GM18909 (cell line): ENCODE results near the gene CEACAM4.
"Not testable (repeated sequence)": the region's sequence is repeated elsewhere in the genome, so short reads cannot be mapped to it uniquely, and the experiment has no call there.

Experiments
- ATAC-seq: cut with Tn5 transposase; IDR thresholded peaks from one replicate; pipeline ENCODE4 v1.9.1; 2021; ENCODE audit warnings: mild to moderate bottlenecking; ENCODE audit not compliant: unreplicated experiment, poor library complexity

CEACAM4 gene

DNA sequence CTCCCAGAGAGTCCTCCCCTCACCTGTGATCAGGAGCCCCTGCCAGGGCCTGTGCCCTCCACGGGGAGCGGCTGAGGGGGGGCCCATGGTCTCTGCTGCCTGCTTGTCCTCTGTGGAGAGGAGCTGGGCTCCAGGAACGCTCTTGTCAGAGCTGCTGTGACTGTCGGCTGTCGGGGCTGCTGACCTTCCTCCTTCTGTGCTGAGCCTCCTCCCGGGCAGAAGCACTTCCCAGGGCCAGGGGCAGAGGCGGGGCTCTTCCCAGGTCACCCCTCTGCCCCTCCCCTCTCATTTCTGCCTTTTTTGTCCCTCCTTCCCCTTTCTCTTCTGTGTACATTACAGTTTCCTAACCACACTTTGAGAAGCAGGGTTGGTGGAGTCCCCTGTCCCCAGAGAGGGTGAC, at the start of gene CEACAM4:
Gene CEACAM4 (minus strand): TSS at position 198 of the 400 bp plus-strand sequence. CDS start 111 bp downstream, at position 87.
- no peak for ATAC-seq

DNA sequence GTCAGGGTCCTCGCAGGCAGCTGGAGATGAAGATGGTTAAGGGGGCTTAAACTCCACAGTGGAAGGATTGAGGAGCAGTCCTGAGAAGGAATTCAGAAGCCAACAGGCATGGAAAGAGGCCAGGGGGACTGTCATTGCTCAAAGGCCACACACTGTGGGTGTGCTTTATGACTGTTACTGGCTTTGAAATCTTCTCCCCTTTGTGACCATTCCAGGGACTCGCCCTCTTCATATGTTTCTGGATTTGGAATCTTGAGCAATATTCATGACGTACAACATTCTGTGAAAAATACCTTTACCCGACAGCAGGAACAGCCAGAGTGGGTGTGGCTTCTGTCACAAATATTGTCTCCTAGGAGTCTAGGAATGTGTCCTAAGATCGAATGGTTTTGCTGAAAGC, 44.6 kb upstream of the CEACAM4 start:
- no peak for ATAC-seq

DNA sequence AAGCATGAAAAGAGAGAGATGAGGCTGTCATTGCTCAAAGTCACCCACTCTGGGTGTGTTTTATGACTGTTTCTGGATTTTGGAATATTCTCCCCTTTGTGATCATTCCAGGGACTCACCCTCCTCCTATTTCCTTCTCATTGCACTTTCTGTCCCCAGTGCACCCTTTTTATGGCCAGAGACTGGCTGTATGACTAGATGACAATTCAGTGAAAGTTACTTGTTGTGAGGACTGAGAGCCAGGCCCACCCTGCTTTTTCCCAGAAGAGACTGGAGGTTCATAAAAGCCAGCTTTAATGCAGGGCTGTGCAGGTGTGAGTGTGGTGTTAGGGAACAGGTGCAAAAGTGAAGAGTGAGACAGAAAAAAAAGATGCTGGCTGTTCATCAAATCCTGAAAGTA, 43.9 kb upstream of the CEACAM4 start:
- ATAC-seq, result no peak

GRCh38 chr19:41668315-41668714, 41.4 kb upstream of the CEACAM4 start:
- ATAC-seq, result no peak

- no peak for ATAC-seq
Observed at GRCh38 chr19:41666075-41666474, 39.2 kb upstream of the CEACAM4 start.

GRCh38 chr19:41657157-41657556, 30.3 kb upstream of the CEACAM4 start:
- no peak for ATAC-seq

DNA sequence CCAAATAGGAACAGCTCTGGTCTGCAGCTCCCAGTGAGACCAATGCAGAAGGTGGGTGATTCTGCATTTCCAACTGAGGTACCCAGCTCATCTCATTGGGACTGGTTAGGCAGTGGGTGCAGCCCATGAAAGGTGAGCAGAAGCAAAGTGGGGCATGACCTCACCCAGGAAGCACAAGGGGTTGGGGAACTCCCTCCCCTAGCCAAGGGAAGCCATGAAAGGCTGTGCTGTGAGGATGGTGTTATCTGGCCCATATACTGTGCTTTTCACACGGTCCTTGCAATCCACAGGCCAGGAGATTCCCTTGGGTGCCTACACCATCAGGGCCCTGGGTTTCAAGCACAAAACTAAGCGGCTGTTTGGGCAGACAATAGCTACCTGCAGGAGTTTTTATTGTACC, 29.9 kb upstream of the CEACAM4 start:
- not testable (repeated sequence) for ATAC-seq

GRCh38 chr19:41652250-41652649, 25.4 kb upstream of the CEACAM4 start:
- no peak for ATAC-seq

GRCh38 chr19:41649827-41650226, 23.0 kb upstream of the CEACAM4 start:
- ATAC-seq, result no peak

DNA sequence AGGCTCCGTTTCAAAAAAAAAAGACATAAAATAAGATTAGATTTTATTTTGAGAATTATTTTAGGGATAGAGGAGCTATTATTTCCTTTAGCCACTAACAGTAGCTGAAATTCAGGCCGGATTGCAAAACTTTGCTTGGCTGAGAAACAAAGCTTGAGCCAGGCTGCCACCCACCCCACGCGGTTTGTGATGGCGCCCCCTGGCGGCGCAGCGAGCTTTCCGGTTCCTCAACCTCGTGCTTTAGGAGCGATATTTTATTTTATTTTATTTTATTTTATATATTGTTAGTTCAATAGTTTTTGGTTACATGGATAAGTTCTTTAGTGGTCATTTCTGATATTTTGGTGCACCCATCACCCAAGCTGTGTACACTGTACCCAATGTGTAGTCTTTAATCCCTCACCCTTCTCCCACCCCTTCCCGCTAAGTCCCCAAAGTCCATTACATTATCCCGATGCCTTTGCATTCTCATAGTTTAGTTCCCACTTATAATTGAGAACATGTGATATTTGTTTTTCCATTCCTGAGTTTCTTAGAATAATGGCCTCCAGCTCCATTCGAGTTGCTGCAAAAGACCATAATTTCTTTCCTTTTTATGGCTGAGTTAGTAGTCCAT, 19.8 kb upstream of the CEACAM4 start:
- ATAC-seq, result no peak

GRCh38 chr19:41641879-41642485, 15.1 kb upstream of the CEACAM4 start:
- ATAC-seq, result no peak

GRCh38 chr19:41638641-41639081, 11.8 kb upstream of the CEACAM4 start:
- no peak for ATAC-seq

- no peak for ATAC-seq
Observed at GRCh38 chr19:41637484-41637883, 10.6 kb upstream of the CEACAM4 start.

- ATAC-seq, result no peak
Observed at GRCh38 chr19:41627966-41628675, 1.2 kb upstream of the CEACAM4 start.

- no peak for ATAC-seq
Observed at GRCh38 chr19:41626278-41626677, 596 bp downstream of the CEACAM4 start.

- no peak for ATAC-seq
Observed at GRCh38 chr19:41624937-41625336, 1.9 kb downstream of the CEACAM4 start.

GRCh38 chr19:41624515-41624914, 2.4 kb downstream of the CEACAM4 start:
- no peak for ATAC-seq

DNA sequence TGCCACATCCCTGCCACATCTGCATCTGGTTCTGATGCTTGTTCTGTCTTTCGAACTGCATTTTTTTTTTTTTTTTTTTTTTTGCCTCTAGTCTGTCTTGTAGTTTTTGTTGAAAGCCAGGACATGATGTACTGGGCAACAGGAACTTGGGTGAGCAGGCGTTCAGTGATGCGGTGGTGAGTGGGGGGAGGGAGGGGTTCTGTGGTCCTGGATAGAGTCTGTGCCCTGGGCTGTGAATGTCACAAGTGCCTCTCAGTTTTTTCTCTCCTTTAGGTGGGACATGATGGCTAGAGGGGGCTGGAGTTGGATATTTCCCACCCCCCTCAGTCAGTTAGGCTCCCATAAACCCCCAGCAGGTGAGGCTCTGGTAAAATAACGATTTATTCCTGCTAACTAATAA, 3.5 kb downstream of the CEACAM4 start:
- no peak for ATAC-seq

DNA sequence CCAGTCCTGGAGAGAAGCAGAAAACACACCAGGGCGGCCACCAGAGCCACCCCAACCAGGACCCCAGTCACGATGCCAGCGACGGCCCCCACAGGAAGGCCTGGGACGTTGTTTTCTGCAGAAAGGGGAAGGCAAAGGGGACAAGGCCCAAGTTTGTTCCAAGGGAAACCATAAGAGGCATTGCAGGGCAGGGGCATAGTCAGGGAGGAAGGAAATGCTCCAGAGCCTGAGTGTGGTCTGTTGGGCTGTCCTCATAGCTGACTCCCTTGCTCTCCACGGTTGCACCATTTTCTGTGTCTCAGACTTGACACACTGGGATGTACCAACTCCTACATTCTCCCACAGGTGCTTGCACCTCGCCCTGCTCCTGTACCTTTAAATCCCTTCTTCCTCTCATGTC, 5.2 kb downstream of the CEACAM4 start:
- ATAC-seq, result no peak

- ATAC-seq, result no peak
Observed at GRCh38 chr19:41621226-41621625, 5.6 kb downstream of the CEACAM4 start.

GRCh38 chr19:41620171-41620570, 6.7 kb downstream of the CEACAM4 start:
- no peak for ATAC-seq
